ENCODE measurements around the gene PLBD1.

GRCh38 chr12:14612250-14612649, 44.6 kb upstream of the PLBD1 start:
- TF ChIP-seq CTCF (conservative IDR thresholded peaks at IDR 0.05; ENCODE audit: low read depth, low read length) (no peak), EZH2 (IDR thresholded peaks at IDR 0.05; ENCODE audit: borderline replicate concordance, low read depth, low read length, poor library complexity, severe bottlenecking) (no peak)

All from A673 (cell line).